ENCODE measurements around the gene GPR139.

GRCh38 chr16:19991614-19992013 lies 82.1 kb downstream of the GPR139 start:
- TF ChIP-seq CTCF (IDR thresholded peaks at IDR 0.05; ENCODE audit: insufficient read depth, low read length, poor library complexity, severe bottlenecking): no peak
- TF ChIP-seq EZH2phosphoT487 (conservative IDR thresholded peaks at IDR 0.05; ENCODE audit: low read length): no peak
